Cardiac muscle cell (in vitro differentiated cells and primary cell): Measurements from ENCODE around the gene COL21A1. TPM values are rescaled to one million over a fixed set of nuclear protein-coding genes. Genes with fewer than 3 reads are reported as not detected.

Source experiments
- DNase-seq, 2 donors: peaks; one replicate each; pipeline versions ENCODE4 v3.0.0 to v3.0.0-alpha.2; 2010 to 2017; ENCODE audit warnings: low read depth in 1 of 2, low spot score in 1 of 2
- H3K27ac ChIP-seq: fragments of 200-600 bp; sonication (generic); 2 replicates; pipeline ENCODE4 v1.5.1; 2016
- H3K27me3 ChIP-seq: fragments of 200-600 bp; sonication (generic); 2 replicates; pipeline ENCODE4 v1.6.0; 2016; ENCODE audit warnings: control low read depth
- H3K36me3 ChIP-seq: fragments of 200-600 bp; sonication (generic); 2 replicates; pipeline ENCODE4 v1.5.1; 2016; ENCODE audit warnings: control low read depth
- H3K4me1 ChIP-seq: fragments of 200-600 bp; sonication (generic); 2 replicates; pipeline ENCODE4 v1.8.1; 2017; ENCODE audit warnings: low read depth, mild to moderate bottlenecking, mixed run types
- H3K4me3 ChIP-seq: fragments of 200-600 bp; sonication (generic); 2 replicates; pipeline ENCODE4 v1.5.1; 2016; ENCODE audit warnings: mild to moderate bottlenecking
- H3K9me3 ChIP-seq: fragments of 200-600 bp; sonication (generic); 2 replicates; pipeline ENCODE4 v1.5.1; 2017; ENCODE audit warnings: low read depth, mild to moderate bottlenecking, control low read depth
- CTCF ChIP-seq: IDR thresholded peaks from 2 replicates; pipeline ENCODE4 v1.5.1; 2012; ENCODE audit warnings: low read depth, mild to moderate bottlenecking, low read length
- polyA plus RNA-seq: library from polyadenylated mRNA; unstranded; fragments of >200 nt; fragmentation: Nextera tagmentation; extraction: Ambion mirVana; gene quantifications from 2 replicates; pipeline ENCODE4 v1.2.1, GENCODE V29; 2016
- total RNA-seq: library from RNA; depleted of rRNA; stranded (reverse); fragments of >200 nt; gene quantifications from 2 replicates; pipeline ENCODE4 v1.2.3, GENCODE V29; 2016

COL21A1 gene
- total and polyA plus RNA-seq, 2 experiments from 2014 or later, result 0.83 to 1.4 TPM

DNA sequence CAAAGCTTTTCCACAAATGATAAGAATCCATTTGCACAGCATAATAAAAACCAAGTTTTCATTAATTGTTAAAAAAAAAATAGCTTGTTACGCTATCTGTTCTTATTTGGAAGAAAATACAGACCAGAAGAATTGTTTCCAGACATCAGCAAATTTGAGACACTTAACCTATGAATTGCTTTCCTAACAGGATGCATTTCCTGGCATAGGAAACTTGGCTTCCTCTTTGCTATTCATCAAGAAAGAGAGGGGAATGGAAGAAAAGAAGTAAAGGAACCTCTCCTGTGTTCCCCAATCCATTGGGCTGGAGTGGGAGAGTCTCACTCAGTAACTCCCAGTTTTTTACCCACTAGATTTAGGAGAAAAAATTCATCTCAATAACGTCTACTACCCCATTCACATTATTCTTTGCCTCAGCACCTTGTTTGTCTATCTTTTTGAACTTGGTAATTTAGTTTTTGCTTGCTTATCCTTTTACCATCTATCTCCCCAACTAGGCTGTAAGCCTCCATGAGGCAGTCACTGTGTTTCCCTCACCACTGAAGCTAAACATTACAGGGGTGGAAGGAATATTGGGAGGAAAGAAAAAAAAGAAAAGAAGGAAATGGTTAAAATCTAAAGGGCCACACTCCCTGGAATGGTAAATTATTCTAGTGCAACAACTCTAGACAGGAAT is 150.3 kb downstream of the COL21A1 start:
- Histone ChIP-seq H3K36me3 (no peaks in the 10 kb centered on the region), H3K4me1 (no peaks in the 10 kb centered on the region), H3K9me3 (no peaks in the 10 kb centered on the region), H3K4me3 (no peak overlapping the region), H3K27me3 (no peaks in the 10 kb centered on the region), H3K27ac (no peak overlapping the region)
- no peak for TF ChIP-seq CTCF
- peak in 1 of 2 donors; percentile 40 for DNase-seq

GRCh38 chr6:56096541-56096940 is 150.8 kb downstream of the COL21A1 start:
- no peak overlapping the region for H3K27ac ChIP-seq
- no peaks in the 10 kb centered on the region for H3K9me3 ChIP-seq
- no peak for DNase-seq
- no peaks in the 10 kb centered on the region for H3K4me1 ChIP-seq
- no peaks in the 10 kb centered on the region for H3K36me3 ChIP-seq
- TF ChIP-seq CTCF, result no peak
- no peak overlapping the region for H3K4me3 ChIP-seq
- no peaks in the 10 kb centered on the region for H3K27me3 ChIP-seq

GRCh38 chr6:56093776-56094175 is 153.6 kb downstream of the COL21A1 start:
- Histone ChIP-seq H3K36me3 (no peaks in the 10 kb centered on the region), H3K4me3 (no peak overlapping the region), H3K27me3 (no peaks in the 10 kb centered on the region), H3K9me3 (no peaks in the 10 kb centered on the region), H3K4me1 (no peaks in the 10 kb centered on the region), H3K27ac (no peak overlapping the region)
- TF ChIP-seq CTCF, result no peak
- peak in 1 of 2 donors; percentile 42 for DNase-seq

DNA sequence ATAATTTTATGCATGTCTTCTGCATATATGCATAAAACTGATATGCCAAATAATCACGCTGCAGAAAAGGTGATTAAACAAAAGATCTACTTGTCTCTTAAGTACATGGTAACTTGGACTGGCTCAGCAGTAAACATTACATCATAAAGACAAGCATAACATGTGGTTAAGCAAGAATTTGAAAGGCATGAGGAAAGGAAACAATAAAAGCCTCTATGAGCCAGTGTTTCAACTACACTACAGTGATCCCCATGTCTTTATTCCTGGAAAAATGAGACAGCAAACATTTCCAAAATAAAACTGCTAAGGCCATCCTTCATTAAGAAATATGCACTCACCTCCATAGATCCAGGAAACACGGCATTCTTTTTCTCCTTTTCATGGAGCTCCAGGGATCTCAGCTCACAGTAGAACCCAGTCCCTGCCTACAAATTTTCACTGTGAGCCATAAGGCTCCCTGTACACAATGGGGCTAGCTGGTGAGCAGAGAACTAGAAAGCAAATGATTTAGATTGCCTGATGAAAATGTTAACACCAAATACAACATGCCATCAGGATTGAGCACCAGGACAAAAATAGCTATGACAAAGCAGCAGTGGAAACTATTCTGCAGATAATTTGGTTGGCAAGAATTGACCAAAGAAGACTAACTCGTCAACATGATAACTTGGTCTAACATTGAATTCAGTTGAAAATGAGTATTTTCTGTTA is 156.1 kb downstream of the COL21A1 start:
- TF ChIP-seq CTCF, result no peak
- Histone ChIP-seq H3K4me1 (no peaks in the 10 kb centered on the region), H3K27ac (peak overlapping the region; percentile 10), H3K9me3 (no peaks in the 10 kb centered on the region), H3K4me3 (no peak overlapping the region), H3K36me3 (no peaks in the 10 kb centered on the region), H3K27me3 (no peaks in the 10 kb centered on the region)
- peak; percentile 10 to 92 for DNase-seq

DNA sequence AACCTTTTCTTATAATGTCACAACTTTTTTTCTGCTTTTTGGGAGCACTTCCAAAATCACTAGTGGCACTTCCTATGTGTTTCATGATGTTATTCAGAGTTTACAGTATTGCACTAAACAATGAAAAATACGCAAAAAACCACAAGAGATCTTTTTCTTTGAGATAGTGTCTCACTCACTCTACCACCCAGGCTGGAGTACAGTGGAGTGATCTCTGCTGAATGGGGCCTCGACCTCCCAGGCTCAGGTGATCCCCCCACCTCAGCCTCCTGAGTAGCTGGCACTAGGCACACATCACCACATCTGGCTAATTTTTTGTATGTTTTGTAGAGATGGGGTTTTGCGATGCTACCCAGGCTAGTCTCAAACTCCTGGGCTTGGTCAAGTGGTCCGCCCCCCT is 158.7 kb downstream of the COL21A1 start:
- Histone ChIP-seq H3K4me3 (no peak overlapping the region), H3K27me3 (no peaks in the 10 kb centered on the region), H3K9me3 (no peaks in the 10 kb centered on the region), H3K27ac (no peak overlapping the region), H3K4me1 (no peaks in the 10 kb centered on the region), H3K36me3 (no peaks in the 10 kb centered on the region)
- DNase-seq, result no peak
- no peak for TF ChIP-seq CTCF
